Liver (tissue), 9 donors: Measurements from ENCODE around the gene CCDC137. TPM values are rescaled to one million over a fixed set of nuclear protein-coding genes. Genes with fewer than 3 reads are reported as not detected.

Source experiments
- DNase-seq: peaks from one replicate; pipeline ENCODE4 v3.0.0-alpha.2; 2017; ENCODE audit warnings: low spot score
- H3K27ac ChIP-seq, 2 donors: one replicate each; pipeline ENCODE4 v1.7.0; 2013; ENCODE audit warnings: inconsistent platforms in 2 of 2, low read length in 2 of 2, control low read depth in 1 of 2, low read depth in 1 of 2, mild to moderate bottlenecking in 1 of 2
- H3K27me3 ChIP-seq, 4 donors: one replicate each; pipeline versions ENCODE4 v1.6.1 to v1.7.0; 2013; ENCODE audit warnings: low read length in 3 of 4, inconsistent platforms in 1 of 4, mild to moderate bottlenecking in 1 of 4, moderate library complexity in 1 of 4; ENCODE audit not compliant: control insufficient read depth in 4 of 4, insufficient read depth in 4 of 4
- H3K36me3 ChIP-seq, 4 donors: one replicate each; pipeline versions ENCODE4 v1.6.1 to v1.7.0; 2013; ENCODE audit warnings: low read length in 3 of 4, mild to moderate bottlenecking in 3 of 4, low read depth in 1 of 4, moderate library complexity in 1 of 4; ENCODE audit not compliant: control insufficient read depth in 4 of 4, insufficient read depth in 3 of 4
- H3K4me1 ChIP-seq, 4 donors: one replicate each; pipeline versions ENCODE4 v1.6.1 to v1.7.0; 2013; ENCODE audit warnings: low read length in 3 of 4, mild to moderate bottlenecking in 3 of 4, moderate library complexity in 1 of 4; ENCODE audit not compliant: control insufficient read depth in 4 of 4, insufficient read depth in 4 of 4
- H3K4me3 ChIP-seq, 3 donors: one replicate each; pipeline versions ENCODE4 v1.6.1 to v1.7.0; 2013; ENCODE audit warnings: low read length in 3 of 3, control low read depth in 1 of 3, low read depth in 1 of 3, mild to moderate bottlenecking in 1 of 3
- H3K9ac ChIP-seq, 2 donors: one replicate each; pipeline ENCODE4 v1.7.0; 2013; ENCODE audit warnings: low read length in 2 of 2, mild to moderate bottlenecking in 2 of 2, moderate library complexity in 2 of 2, control low read depth in 1 of 2, low read depth in 1 of 2
- H3K9me3 ChIP-seq, 4 donors: one replicate each; pipeline versions ENCODE4 v1.6.1 to v1.7.0; 2013; ENCODE audit warnings: low read length in 3 of 4; ENCODE audit not compliant: control insufficient read depth in 4 of 4
- EGR1 ChIP-seq, 2 donors: IDR thresholded peaks; 2 replicates each; pipeline ENCODE4 v1.6.1; 2016 to 2018; ENCODE audit warnings: antibody characterized with exemption in 2 of 2, low read depth in 2 of 2
- FOXA1 ChIP-seq: IDR thresholded peaks from 2 replicates; pipeline ENCODE4 v1.6.1; 2016; ENCODE audit warnings: antibody characterized with exemption
- GABPA ChIP-seq, 2 donors: IDR thresholded peaks in 1 of 2; conservative IDR thresholded peaks in 1 of 2; 2 replicates each; pipeline ENCODE4 v1.6.1; 2016; ENCODE audit warnings: antibody characterized with exemption in 2 of 2, mild to moderate bottlenecking in 1 of 2, moderate library complexity in 1 of 2
- HNF4A ChIP-seq, 2 donors: conservative IDR thresholded peaks; 2 replicates each; pipeline ENCODE4 v1.6.1; 2016; ENCODE audit warnings: antibody characterized with exemption in 2 of 2, mild to moderate bottlenecking in 2 of 2
- HNF4G ChIP-seq: IDR thresholded peaks from 2 replicates; pipeline ENCODE4 v1.6.1; 2016; ENCODE audit warnings: antibody characterized with exemption
- JUND ChIP-seq, 2 donors: IDR thresholded peaks; 2 replicates each; pipeline ENCODE4 v1.6.1; 2016; ENCODE audit warnings: antibody characterized with exemption in 2 of 2
- NR2F2 ChIP-seq: IDR thresholded peaks from 2 replicates; pipeline ENCODE4 v1.6.1; 2016; ENCODE audit warnings: antibody characterized with exemption
- RAD21 ChIP-seq, 2 donors: IDR thresholded peaks; 2 replicates each; pipeline ENCODE4 v1.6.1; 2016; ENCODE audit warnings: antibody characterized with exemption in 2 of 2, mild to moderate bottlenecking in 2 of 2
- RXRA ChIP-seq, 2 donors: IDR thresholded peaks; 2 replicates each; pipeline ENCODE4 v1.6.1; 2017 to 2018; ENCODE audit warnings: antibody characterized with exemption in 2 of 2, mild to moderate bottlenecking in 1 of 2
- SP1 ChIP-seq: IDR thresholded peaks from 2 replicates; pipeline ENCODE4 v1.6.1; 2018; ENCODE audit warnings: antibody characterized with exemption, mild to moderate bottlenecking
- TAF1 ChIP-seq: conservative IDR thresholded peaks from 2 replicates; pipeline ENCODE4 v1.6.1; 2016; ENCODE audit warnings: antibody characterized with exemption, mild to moderate bottlenecking
- YY1 ChIP-seq: IDR thresholded peaks from 2 replicates; pipeline ENCODE4 v1.6.1; 2016; ENCODE audit warnings: antibody characterized with exemption, mild to moderate bottlenecking
- WGBS: extraction: QIAGEN DNeasy Blood & Tissue Kit; methylation state at CpG from one replicate; pipeline ENCODE4 v1.1.7; 2013; 5-methylcytosine and 5-hydroxymethylcytosine counted together
- polyA plus RNA-seq, 2 donors: library from polyadenylated mRNA; stranded (reverse) in 1 of 2; unstranded in 1 of 2; fragments of 200-250 nt in 1 of 2; fragments of >200 nt in 1 of 2; fragmentation: Nextera tagmentation in 1 of 2; extraction: Ambion mirVana in 1 of 2; gene quantifications; one replicate each; pipeline versions ENCODE4 v1.2.1 to v1.2.3, GENCODE V29; 2013 to 2015
- total RNA-seq, 2 donors: library from RNA; depleted of rRNA; stranded (reverse); fragments of >200 nt; gene quantifications; one replicate each; pipeline ENCODE4 v1.2.3, GENCODE V29; 2014
- TF ChIP-seq, protein P1 (sequence below): IDR thresholded peaks from 2 replicates; pipeline ENCODE4 v1.6.1; 2016; ENCODE audit warnings: antibody characterized with exemption
- TF ChIP-seq, protein P2 (sequence below): IDR thresholded peaks from 2 replicates; pipeline ENCODE4 v1.6.1; 2016; ENCODE audit warnings: antibody characterized with exemption
- TF ChIP-seq, protein P3 (sequence below): IDR thresholded peaks from 2 replicates; pipeline ENCODE4 v1.6.1; 2016; ENCODE audit warnings: antibody characterized with exemption
- TF ChIP-seq, protein P4 (sequence below): IDR thresholded peaks from 2 replicates; pipeline ENCODE4 v1.6.1; 2016; ENCODE audit warnings: antibody characterized with exemption, mild to moderate bottlenecking
- TF ChIP-seq, protein P5 (sequence below): fragments of 150-350 bp; IDR thresholded peaks from 2 replicates; pipeline ENCODE4 v1.5.1; 2017; ENCODE audit warnings: improper control_type of control experiment, low read depth, low read length; ENCODE audit not compliant: missing input control
- donor health status: healthy.
- donor health status: healthy.
- donor health status: healthy.
- donor health status: healthy.
- donor health status: healthy.

Gene CCDC137
- total and polyA plus RNA-seq, 4 donors: 4.3 to 6.9 (median 5.2) TPM

DNA sequence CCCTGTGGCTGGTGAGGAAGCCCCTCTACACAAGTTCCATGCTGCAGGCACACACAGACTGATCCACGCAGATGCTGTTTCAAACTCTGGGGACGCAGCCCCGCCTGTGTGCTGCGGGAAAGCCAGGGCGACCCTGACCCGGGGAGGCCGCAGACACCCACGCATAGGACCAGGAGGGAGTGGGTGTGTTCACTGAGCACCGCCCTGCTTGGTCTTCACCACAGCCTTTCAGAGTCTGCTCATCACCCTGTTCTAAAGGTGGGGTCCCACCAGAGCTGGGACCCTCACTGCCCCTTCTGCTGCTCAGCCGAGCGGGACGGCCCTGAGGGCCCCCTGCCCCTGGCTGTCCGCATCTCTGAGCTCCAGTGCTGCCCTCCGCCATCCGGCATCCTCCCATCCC is 22.0 kb upstream of the CCDC137 start:
- Histone ChIP-seq H3K27me3 (peaks cover 0 to 6% (median 3%) of the 10 kb centered on the region in 4 donors), H3K36me3 (no peaks in the 10 kb centered on the region), H3K27ac (no peak overlapping the region), H3K9me3 (peaks cover 0 to 5% (median 2%) of the 10 kb centered on the region in 4 donors), H3K4me1 (no peaks in the 10 kb centered on the region), H3K9ac (no peak overlapping the region), H3K4me3 (no peak overlapping the region)
- WGBS: 96% methylated on average over 15 of the region's 15 CpGs
- no peak for DNase-seq
- TF ChIP-seq EGR1 (IDR thresholded peaks at IDR 0.05; ENCODE audit: low read depth in 2 of 2) (no peak), JUND (IDR thresholded peaks at IDR 0.05) (no peak), FOXA1 (no peak), HNF4A (conservative IDR thresholded peaks at IDR 0.05) (no peak), SP1 (no peak), HNF4G (no peak), YY1 (no peak)
- TF ChIP-seq, protein P1, sequence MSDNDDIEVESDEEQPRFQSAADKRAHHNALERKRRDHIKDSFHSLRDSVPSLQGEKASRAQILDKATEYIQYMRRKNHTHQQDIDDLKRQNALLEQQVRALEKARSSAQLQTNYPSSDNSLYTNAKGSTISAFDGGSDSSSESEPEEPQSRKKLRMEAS: no peak
- TF ChIP-seq, protein P2, sequence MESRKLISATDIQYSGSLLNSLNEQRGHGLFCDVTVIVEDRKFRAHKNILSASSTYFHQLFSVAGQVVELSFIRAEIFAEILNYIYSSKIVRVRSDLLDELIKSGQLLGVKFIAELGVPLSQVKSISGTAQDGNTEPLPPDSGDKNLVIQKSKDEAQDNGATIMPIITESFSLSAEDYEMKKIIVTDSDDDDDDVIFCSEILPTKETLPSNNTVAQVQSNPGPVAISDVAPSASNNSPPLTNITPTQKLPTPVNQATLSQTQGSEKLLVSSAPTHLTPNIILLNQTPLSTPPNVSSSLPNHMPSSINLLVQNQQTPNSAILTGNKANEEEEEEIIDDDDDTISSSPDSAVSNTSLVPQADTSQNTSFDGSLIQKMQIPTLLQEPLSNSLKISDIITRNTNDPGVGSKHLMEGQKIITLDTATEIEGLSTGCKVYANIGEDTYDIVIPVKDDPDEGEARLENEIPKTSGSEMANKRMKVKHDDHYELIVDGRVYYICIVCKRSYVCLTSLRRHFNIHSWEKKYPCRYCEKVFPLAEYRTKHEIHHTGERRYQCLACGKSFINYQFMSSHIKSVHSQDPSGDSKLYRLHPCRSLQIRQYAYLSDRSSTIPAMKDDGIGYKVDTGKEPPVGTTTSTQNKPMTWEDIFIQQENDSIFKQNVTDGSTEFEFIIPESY: no peak
- TF ChIP-seq, protein P3, sequence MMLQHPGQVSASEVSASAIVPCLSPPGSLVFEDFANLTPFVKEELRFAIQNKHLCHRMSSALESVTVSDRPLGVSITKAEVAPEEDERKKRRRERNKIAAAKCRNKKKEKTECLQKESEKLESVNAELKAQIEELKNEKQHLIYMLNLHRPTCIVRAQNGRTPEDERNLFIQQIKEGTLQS: no peak
- TF ChIP-seq, protein P4, sequence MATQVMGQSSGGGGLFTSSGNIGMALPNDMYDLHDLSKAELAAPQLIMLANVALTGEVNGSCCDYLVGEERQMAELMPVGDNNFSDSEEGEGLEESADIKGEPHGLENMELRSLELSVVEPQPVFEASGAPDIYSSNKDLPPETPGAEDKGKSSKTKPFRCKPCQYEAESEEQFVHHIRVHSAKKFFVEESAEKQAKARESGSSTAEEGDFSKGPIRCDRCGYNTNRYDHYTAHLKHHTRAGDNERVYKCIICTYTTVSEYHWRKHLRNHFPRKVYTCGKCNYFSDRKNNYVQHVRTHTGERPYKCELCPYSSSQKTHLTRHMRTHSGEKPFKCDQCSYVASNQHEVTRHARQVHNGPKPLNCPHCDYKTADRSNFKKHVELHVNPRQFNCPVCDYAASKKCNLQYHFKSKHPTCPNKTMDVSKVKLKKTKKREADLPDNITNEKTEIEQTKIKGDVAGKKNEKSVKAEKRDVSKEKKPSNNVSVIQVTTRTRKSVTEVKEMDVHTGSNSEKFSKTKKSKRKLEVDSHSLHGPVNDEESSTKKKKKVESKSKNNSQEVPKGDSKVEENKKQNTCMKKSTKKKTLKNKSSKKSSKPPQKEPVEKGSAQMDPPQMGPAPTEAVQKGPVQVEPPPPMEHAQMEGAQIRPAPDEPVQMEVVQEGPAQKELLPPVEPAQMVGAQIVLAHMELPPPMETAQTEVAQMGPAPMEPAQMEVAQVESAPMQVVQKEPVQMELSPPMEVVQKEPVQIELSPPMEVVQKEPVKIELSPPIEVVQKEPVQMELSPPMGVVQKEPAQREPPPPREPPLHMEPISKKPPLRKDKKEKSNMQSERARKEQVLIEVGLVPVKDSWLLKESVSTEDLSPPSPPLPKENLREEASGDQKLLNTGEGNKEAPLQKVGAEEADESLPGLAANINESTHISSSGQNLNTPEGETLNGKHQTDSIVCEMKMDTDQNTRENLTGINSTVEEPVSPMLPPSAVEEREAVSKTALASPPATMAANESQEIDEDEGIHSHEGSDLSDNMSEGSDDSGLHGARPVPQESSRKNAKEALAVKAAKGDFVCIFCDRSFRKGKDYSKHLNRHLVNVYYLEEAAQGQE: no peak

DNA sequence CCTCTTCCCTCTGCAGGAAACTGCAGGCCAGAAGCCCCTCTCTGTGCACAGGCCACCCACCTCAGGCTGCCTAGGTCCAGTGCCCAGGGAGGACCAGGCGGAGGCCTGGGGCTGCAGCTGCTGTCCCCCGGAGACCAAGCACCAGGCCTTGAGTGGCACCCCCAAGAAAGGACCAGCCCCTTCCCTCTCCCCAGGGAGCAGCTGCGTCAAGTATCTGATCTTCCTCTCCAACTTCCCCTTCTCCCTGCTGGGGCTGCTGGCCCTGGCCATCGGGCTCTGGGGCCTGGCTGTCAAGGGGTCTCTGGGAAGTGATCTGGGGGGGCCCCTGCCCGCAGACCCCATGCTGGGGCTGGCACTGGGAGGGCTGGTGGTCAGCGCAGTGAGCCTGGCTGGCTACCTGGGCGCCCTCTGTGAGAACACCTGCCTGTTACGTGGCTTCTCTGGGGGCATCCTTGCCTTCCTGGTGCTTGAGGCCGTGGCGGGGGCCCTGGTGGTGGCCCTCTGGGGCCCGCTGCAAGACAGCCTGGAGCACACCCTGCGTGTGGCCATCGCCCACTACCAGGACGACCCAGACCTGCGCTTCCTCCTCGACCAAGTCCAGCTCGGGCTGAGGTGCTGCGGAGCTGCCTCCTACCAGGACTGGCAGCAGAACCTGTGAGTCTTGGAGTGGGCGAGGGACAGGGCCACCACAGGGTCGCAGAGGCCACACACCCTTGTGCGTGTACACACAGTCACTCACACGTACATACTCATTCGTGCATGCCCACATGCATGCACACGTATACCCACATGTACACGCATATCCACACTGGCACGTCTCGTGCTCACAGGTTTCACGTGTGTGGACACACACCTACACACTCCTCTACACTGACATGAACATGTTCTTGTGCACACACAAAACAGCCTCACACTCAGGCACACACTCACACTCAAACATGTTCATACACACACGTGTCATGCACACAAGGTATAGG is 21.3 kb upstream of the CCDC137 start:
- 89% methylated on average over 29 of the region's 29 CpGs for WGBS
- TF ChIP-seq, protein P5, sequence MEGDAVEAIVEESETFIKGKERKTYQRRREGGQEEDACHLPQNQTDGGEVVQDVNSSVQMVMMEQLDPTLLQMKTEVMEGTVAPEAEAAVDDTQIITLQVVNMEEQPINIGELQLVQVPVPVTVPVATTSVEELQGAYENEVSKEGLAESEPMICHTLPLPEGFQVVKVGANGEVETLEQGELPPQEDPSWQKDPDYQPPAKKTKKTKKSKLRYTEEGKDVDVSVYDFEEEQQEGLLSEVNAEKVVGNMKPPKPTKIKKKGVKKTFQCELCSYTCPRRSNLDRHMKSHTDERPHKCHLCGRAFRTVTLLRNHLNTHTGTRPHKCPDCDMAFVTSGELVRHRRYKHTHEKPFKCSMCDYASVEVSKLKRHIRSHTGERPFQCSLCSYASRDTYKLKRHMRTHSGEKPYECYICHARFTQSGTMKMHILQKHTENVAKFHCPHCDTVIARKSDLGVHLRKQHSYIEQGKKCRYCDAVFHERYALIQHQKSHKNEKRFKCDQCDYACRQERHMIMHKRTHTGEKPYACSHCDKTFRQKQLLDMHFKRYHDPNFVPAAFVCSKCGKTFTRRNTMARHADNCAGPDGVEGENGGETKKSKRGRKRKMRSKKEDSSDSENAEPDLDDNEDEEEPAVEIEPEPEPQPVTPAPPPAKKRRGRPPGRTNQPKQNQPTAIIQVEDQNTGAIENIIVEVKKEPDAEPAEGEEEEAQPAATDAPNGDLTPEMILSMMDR: no peak
- no peak for TF ChIP-seq GABPA (IDR thresholded peaks at IDR 0.05 in 1 of 2, conservative IDR thresholded peaks at IDR 0.05 in 1 of 2)
- TF ChIP-seq TAF1: no peak
- TF ChIP-seq, protein P2: no peak
- no peak for TF ChIP-seq RXRA (IDR thresholded peaks at IDR 0.05)
- TF ChIP-seq EGR1 (IDR thresholded peaks at IDR 0.05; ENCODE audit: low read depth in 2 of 2): no peak
- TF ChIP-seq, protein P1: no peak
- TF ChIP-seq FOXA1: no peak
- TF ChIP-seq HNF4A (conservative IDR thresholded peaks at IDR 0.05): no peak
- TF ChIP-seq NR2F2: no peak
- TF ChIP-seq RAD21 (IDR thresholded peaks at IDR 0.05): no peak
- H3K9me3 ChIP-seq: peaks cover 0 to 5% (median 2%) of the 10 kb centered on the region in 4 donors
- DNase-seq: no peak
- no peak overlapping the region for H3K4me3 ChIP-seq
- H3K36me3 ChIP-seq: no peaks in the 10 kb centered on the region
- no peaks in the 10 kb centered on the region for H3K4me1 ChIP-seq
- peaks cover 0 to 6% (median 3%) of the 10 kb centered on the region in 4 donors for H3K27me3 ChIP-seq
- H3K27ac ChIP-seq: no peak overlapping the region
- no peak overlapping the region for H3K9ac ChIP-seq
